HG03460 (cell line): ENCODE data around the gene KCNH4.
"Not testable (repeated sequence)": the region's sequence is repeated elsewhere in the genome, so short reads cannot be mapped to it uniquely, and the experiment has no call there.

Experiments
- ATAC-seq: cut with Tn5 transposase; IDR thresholded peaks from one replicate; pipeline ENCODE4 v1.9.1; 2021; ENCODE audit not compliant: unreplicated experiment

KCNH4 gene

DNA sequence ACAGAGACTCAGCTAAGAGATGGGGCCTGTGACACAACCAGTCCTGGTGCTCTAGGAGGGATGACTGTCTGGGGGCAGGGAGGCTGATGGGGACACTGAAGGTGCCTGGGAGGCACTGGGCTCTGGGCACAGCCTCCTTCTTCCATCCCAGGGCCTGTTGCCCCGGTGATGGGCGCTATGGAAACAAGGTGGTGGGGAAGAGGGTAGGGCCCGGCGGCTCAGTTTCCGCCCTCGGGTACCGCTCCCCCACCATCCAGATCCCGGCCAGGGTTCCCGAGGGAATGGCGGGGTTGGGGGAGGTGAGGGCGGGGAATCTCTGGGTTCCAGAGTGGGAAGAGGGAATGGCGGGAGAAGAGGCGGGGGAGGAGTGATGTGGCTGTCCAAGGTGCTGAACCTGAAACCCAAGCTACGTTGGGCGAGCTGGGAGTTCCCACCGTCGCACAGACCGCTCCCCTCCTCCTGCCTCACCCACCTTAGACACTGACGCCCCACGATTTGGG is 981 bp downstream of the KCNH4 start:
- ATAC-seq = no peak

DNA sequence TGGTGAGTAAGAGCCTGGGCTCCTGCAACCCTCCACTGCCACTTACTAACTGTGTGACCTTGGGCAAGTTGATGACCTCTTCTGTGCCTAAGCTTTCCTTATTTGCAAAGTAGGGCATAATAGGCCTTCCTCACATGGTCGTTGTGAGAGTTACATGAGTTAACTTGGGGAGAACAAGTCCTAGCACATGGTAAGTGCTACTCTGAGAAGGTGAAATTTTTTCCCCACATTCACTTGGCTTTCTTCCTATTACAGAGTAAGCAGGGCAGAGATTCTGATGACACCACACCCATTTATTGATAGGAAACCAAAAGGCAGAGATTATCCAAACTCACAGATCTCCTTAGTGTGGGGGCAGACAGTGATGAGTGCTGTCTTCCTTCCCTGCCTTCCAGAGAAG is 1.6 kb downstream of the KCNH4 start:
- ATAC-seq = no peak

DNA sequence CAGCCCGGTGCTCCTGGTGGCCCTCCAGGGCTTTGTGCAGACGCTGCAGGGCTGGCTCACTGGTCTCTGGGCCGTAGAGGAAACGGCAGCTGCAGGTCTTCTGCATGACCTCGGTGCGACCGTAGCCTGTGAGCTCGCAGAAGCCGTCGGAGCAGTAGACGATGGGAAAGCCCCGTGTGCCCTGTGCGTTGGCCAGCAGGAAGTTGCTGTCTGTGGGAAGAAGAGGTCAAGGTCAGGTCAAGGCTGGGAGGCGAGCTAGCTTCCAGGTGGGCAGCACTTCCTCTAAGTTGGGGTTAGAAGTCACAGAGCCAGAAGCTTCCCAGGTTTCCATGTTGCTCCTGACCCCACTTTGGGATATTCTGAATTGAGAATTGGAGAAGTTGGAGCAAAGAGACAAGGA is 2.1 kb downstream of the KCNH4 start:
- no peak for ATAC-seq

DNA sequence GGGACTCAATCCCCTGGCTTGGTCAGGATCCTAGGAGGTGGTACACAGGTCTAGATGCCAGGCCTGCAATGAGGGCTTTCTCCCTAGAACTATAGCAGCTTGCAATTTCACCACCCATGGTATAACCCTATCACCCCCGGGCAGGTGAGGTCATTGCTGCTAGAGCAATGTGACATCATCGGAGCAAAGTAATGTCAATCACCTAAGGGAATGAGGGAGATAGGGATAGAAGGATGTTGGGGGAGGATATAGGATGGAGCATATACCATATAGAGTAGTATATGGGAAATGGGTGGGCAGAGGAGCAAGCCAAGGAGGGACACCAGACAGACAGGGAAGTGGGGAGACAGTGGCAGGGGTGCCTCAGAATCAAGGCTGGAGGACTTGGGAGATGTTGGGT is 3.3 kb downstream of the KCNH4 start:
- no peak for ATAC-seq

DNA sequence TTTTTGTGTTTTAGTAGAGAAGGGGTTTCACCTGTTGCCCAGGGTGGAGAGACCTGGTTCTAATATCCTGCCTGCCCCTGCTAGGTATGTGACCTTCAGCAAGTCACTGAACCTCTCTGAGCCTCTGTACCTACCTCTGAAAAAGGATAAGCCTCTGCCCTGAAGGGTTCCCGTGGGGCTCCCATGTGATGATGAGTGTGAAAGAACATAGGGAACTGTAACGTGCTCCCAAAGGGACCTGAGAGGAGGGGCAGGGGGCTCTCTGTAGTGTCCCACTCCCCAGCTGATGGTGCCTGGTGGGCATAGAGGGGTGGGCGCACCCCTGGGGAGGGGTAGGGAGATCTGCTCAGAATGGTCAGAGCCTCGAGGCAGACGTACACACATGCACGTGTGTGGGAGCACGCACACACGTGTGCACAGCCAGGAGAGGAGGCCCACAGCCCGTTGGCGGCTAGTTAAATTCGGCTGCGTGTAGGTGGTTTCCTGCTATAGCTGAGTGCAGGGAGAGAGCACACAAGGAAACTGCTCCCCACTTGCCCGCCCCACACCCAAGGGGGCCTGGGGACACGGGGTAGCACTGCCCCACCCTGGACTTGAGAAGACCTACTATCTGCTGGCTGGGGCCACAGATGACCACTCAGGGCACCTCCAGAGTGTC is 6.7 kb downstream of the KCNH4 start:
- no peak for ATAC-seq

DNA sequence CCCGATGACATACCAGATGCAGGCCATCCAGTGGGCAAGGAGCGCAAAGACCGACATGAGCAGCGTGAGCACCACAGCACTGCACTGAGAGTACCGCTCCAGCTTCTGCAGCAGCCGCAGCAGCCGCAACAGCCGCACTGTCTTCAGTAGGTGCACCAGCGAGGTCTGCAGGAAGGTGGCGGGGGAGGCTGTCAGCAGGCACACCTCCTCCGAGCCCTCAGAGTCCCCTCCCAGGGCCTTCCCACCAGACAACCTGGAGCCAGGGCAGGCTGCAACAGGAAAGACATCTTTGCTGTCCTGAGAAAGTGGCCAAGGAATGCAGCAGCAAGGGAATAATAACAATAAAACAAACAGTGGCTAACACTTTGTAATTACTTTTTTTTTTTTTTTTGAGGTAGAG is 9.1 kb downstream of the KCNH4 start:
- ATAC-seq = no peak

DNA sequence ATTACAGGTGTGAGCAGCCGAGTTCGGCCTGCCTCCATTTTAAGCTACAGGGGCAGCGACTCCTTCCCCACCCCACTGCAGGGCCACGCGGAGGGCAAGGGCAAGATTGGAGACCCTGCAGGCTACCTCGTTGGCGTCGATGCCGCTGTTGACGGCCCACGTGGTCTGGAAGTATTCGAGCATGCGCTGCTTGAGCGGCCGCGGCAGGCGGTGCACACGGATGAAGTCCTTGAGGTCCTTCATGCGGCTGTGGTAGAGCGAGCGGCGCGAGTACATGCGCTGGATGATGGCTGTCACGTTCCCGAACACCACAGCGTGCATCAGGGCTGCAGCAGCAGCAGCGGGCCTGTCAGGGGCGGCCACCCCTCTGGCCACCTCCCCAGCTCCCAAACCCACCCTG is 11.6 kb downstream of the KCNH4 start:
- no peak for ATAC-seq

DNA sequence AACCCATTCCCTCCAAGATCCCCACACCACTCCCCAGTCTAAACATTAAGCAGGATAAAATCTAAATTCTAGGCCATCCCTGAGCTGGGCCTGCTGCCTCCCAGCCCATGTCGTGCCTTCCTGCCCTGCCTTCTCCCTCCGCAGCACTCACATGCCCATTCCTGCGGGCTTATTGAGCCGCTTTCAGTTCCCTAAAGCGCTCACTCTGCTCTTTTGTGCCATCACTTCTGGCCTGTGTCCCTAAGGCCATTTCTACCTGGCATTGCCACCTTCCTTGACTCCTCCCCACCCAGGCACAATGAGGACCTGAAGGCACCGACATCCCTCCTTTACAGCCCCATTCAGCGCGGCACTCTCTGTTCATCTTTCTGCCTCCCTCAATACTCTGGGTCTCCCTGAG is 13.1 kb downstream of the KCNH4 start:
- no peak for ATAC-seq

DNA sequence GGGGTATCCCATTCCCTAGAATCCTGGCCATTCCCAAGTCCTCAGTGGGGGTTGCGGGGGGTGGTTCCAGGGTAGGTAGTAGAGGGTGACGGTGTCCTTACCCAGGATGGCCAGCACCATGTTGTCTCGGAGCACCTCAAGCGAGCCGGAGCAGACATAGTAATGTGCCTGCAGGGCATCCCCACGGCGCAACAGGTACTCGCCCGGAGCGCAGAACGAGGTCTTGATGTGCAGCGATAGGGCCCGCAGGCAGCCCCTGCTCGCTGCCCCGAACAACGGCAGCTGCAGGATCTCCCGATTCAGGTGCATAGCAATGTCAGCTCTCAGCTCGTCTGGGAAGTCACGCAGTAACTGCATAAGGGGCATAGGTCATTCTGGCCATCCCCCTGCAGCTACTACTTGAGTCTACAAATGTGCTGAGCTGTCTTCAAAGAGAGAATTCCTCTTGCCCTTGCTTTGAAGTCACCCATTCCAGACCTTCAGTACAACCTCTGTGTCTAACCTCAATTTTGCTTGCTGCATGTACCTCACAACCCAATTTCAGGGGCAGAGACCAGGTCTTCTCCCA is 14.7 kb downstream of the KCNH4 start:
- no peak for ATAC-seq

DNA sequence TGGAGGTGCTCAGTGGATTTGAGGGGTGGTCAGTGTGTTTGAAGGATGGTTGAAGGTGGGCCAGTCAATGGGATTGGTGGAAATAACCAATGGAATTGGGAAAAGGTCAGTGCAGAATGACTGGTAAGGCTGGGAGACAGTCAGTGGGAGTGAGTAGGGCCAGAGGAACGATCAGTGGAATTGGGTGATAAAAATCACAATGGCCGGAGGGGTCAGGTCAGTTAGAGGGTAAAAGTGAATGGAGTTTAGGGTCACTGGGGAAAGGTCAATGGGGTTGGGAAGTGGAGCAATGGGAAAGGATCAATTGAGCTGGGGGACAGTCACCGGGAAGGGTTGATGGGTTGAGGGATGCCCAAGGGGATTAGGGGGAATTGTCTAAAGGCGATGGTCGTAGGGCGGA is 15.2 kb downstream of the KCNH4 start:
- ATAC-seq = no peak

DNA sequence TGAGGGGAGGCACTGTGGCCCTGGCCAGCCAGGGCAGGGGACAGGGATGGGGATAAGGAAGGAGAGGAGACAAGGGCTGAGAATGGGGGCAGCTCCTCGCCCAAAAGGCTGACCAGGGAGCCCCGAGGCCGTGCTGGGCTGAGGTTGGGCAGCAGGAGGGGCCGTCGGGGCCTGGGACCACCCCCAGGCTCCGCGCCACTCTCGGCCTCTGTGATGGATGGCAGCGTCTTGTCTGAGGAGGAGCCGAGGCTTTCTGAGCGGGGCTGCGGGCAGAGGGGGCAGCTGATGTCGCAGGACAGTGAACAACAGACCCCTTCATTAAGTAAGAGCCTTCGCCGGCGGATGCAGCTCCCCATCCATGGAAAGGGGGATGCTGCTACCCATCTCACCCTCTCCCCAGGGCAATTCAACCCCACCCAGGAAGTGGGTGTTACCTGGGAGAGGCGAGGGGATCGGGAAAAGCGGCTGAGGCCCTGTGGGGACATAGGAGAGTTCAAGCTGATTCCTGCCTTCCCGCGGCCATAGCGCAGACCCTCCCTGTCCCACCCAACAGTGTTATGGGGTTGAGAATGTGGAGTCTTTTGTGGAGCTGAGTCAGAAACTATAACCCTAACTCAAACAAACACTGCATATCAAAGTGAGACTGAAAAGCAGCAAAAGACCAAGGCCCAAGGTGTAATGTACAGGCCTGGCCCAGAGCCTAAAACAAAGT is 17.1 kb downstream of the KCNH4 start:
- no peak for ATAC-seq

DNA sequence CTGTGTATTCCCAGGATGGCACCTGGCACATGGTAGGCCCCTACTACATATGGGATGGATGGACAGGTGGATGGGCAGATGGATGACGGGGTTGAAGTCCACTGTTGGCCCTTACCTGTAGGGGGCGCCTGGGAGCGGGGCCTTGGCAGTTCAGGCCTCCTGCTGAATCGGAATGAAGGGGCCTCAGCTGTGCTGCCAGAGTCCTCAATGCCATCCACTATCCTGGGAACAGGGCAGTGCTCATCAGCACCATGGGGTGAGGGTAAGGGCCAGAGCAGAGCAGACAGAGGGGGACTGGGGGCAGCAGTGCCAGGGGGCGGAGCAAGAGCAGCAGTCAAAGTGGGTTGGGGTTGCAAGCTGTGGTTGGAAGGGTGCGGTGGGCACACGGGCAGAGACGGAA is 17.8 kb downstream of the KCNH4 start:
- no peak for ATAC-seq

DNA sequence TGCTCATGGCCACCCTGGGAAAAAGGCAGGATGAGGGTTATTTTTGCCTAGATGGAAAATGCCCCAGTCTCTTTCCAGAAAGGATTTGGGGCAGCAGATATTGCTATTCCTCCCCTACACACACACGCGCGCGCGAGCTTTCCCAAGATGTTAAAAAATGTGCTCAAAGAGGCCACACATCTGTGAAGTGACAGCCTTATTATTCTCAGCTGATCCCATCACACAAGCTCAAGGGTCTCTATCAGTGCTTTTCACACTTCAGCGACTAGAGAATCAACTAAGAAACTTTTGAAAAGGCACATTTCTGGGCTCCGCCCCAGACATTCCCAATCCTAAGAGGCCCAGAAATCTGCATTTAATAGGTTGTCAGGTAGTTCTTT is 20.4 kb downstream of the KCNH4 start:
- ATAC-seq = no peak

DNA sequence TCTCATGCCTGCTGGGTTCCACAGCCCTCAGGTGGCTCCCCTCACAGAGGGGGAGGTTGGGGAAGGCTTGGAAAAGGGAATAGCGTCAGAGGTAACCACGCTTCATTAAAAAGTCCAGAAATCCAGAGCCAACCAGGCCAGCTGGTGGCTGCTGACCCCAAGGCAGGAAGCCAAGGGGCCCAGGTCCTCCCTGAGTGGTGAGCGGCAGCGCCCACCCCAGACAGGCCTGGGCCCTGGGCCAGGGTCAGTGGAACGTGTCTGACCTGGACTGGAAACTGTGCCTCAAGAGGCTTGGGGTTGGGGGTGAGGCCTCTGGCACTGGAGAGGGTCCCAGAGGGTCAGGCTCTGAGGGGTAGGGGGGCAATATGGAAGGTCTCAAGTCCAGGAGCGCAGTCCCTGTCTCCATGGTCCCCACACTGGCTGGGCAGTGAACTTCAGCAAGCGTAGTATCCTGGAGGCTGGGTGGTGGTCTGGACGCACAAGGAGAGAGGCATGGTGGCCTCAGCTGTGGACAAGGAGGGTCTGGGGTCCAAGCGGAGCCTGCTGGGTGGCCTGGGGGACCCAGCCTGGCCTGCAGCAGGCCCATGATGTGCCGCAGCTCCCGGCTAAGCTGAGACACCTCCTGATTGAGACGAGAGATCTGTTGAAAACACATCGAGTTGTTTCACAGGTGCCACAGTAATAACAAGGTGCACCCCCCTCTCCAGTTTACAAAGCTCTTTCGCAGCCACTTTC is 21.0 kb downstream of the KCNH4 start:
- no peak for ATAC-seq

DNA sequence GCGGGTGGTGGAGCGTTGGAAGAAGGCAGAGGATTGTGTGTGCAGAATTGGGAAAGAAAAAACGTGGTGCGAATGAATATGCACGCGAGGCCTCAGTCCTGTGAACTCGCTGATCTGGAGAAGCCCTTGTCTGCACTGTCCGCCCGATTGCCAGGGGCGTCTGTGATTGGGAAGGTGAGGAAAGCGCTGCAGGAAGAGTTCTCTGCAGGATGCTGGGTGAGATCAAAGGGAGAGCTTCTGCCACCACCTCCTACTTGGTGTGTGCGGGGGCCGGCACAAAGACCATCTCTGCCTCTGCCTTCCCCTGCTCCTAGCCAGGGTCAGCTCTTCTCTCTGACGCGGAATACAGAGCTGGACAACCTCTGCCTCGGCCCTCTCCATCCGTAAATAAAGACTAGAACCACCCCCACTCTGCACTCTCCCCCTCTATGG is 25.3 kb downstream of the KCNH4 start:
- ATAC-seq = no peak

DNA sequence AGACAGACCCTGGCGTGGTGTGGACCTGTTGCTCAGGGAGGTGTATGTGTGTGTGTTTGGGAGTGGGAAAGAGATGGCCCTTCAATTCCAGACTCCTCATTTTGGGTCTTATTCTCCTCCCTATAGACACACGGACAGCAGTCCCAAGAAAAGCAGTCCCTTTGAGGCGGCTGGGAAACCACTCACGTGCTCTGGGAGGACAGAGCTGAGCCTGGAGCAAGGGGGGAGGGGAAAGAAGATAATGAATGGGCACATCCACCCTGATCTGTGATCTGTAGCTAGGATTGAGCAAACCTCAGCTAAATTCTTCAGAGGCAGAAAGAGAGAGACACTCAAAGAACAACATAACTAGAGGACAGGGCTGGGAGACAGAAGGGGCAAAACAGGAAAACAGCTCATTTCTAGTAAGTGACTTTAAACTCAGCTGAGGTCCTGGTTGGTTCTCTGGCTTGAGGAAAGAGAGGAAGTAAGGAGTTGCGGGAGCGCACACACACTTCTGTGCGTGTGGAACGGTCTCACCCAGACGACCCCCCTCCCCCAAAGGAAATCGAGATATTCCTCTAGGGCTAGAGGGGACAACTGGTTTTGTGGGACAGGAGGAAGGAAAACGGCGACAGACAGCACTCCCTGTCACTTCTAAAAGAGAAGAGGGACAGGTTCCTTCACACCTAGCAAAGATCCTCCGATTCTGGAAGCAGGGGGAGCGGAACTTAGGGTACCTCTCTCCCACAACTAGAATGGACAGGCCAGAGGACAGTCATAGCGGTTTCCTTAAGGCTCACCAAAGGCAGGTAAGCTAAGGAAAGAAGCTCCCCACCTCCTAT is 26.8 kb downstream of the KCNH4 start:
- no peak for ATAC-seq

DNA sequence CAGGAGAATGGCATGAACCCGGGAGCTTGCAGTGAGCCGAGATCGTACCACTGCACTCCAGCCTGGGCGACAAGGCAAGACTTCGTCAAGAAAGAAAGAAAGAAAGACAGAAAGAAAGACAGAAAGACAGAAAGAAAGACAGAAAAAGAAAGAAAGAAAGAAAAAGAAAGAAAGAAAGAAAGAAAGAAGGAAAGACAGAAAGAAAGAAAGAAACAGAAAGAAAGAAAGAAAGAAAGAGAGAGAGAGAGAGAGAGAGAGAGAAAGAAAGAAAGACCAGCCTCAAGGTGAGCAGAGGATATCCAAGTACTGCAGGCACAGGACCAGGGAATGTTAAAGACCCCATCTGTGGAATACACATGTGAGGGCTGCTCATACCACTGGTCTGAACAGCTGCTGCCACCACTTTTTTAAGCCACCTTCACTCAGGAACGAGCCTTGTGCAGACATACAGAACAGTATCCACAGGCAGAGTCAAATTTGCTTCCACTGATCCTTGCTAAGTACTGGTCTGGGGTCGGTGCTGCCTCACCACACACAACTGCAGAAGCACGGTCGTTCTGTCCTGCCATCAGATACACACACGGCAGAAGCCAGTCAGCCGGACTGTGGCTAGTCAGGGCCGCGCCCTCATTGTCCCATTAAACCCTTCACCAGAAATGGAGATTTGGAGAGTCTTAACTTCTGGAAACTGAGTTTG is 33.9 kb downstream of the KCNH4 start:
- ATAC-seq = no peak

DNA sequence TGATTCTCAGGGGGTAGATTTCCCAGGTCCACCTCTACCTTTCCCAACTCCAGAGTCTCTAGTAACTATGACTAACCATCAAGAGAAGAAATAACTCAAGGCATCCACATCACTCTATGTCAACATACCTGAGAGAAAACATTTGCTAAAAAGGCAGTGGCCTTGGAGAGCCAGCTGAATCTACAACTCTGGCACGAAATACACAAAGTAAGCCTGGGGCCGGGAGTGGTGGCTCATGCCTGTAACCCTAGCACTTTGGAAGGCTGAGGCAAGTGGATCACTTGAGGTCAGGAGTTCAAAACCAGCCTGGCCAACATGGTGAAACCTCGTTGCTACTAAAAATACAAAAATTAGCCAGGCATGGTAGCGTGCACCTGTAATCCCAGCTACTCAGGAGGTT is 37.8 kb downstream of the KCNH4 start:
- ATAC-seq = not testable (repeated sequence)

DNA sequence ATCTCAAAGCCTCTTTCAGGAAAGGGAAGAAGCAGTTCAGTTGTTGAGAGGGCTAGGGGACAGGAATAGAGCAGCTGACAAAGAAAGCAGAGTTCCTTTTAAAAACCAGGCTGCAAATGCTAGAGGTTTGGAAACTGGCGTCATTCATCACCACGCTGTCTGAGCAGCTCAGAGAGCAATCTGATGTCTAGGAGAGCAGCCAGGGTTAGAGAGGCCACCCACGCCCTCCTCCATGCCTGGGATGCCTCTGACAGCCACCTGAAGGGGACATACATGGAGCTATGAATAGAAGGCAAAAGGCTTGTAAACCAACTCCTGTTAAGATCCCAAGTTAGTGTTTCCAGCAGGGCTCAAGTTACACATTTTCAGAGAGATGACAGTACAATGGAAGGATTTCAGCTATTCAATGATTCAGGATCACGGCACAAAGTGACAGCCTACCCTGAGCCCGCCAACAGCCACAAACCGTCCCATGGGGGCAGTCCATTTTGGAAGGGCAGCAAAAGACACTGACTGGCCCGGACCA is 38.5 kb downstream of the KCNH4 start:
- ATAC-seq = no peak

DNA sequence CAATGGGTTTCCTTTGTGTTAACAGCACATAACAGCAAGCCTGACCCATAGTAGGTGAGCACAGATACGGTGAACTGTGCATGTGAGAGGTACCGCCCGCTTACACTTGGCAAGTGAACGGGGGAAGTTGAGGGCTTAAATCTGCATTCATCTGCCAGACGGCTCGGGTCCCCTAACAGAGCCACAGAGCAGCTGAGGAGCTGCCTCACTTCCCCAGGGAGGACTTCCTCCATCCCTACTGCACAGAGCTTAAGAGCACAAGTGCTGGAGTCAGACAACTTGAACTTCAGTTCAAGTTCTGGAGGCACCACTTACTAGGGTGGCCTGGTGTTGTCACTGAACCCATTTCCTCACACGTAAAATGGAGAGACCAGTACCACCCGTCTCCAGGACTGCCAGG is 39.6 kb downstream of the KCNH4 start:
- ATAC-seq = no peak
